K562 (cell line): ENCODE data around the gene MEX3A. TPM values are rescaled to one million over a fixed set of nuclear protein-coding genes. Genes with fewer than 3 reads are reported as not detected.
A peak's percentile ranks its signal among the peaks of the same experiment; 100 is the strongest.

Experiments used
- ATAC-seq: fragments of 200-7000 bp; cut with Tn5 transposase; 3 replicates; pipeline ENCODE4 v1.9.1; 2020; ENCODE audit warnings: moderate library complexity
- BruUV-seq: library from RNA; stranded (reverse); fragments of 400-500 nt; replicated peaks from 2 replicates; lab custom pipeline; 2021; lab: Mats Ljungman, UMichigan
- CTCF ChIA-PET: fragments of 300-600 bp; formaldehyde crosslinking; extraction: SDS; loops from one replicate; lab custom pipeline; 2021; ENCODE audit warnings: low intra/inter-chr PET ratio; lab: Yijun Ruan, JAX
- POLR2A ChIA-PET: fragments of 300-600, 350-650 bp; sonication (Branson Sonifier 250); formaldehyde crosslinking; extraction: SDS; loops from one replicate; lab custom pipeline; 2021; ENCODE audit warnings: antibody characterized with exemption, inconsistent platforms; lab: Yijun Ruan, JAX
- DNase-seq, 4 experiments: peaks; one replicate each; pipeline versions ENCODE4 v3.0.0 to v3.0.0-alpha.2; 2011 to 2018; ENCODE audit warnings: low spot score in 3 of 4, mixed read lengths in 3 of 4; ENCODE audit errors: extremely low read depth in 1 of 4
- FAIRE-seq: peaks from 2 replicates; lab custom pipeline; 2011; peaks lifted over from hg19 to GRCh38; lab: Jason Lieb, UNC
- H2AFZ ChIP-seq: 2 replicates; pipeline ENCODE4 v1.6.0; 2011; ENCODE audit warnings: low read depth, low read length, control low read depth, inconsistent platforms
- H3K27ac ChIP-seq: fragments of 200-600 bp; 3 replicates; pipeline ENCODE4 v1.8.0; 2011; ENCODE audit warnings: low read depth, mild to moderate bottlenecking, control low read depth, inconsistent platforms, low read length, moderate library complexity, mixed read lengths; ENCODE audit errors: extremely low read depth
- H3K27me3 ChIP-seq, 2 experiments: fragments of 300-600 bp in 1 of 2; 2 replicates in 1 of 2; 3 replicates in 1 of 2; pipeline versions ENCODE4 v1.6.0 to v1.8.0; 2011; ENCODE audit warnings: inconsistent platforms in 2 of 2, low read length in 2 of 2, mild to moderate bottlenecking in 1 of 2, mixed read lengths in 1 of 2, moderate library complexity in 1 of 2; ENCODE audit not compliant: control insufficient read depth in 2 of 2, insufficient read depth in 2 of 2
- H3K36me3 ChIP-seq: fragments of 300-600 bp; 3 replicates; pipeline ENCODE4 v1.8.0; 2011; ENCODE audit warnings: mild to moderate bottlenecking, low read length, inconsistent platforms; ENCODE audit not compliant: control insufficient read depth, insufficient read depth
- H3K4me1 ChIP-seq, 2 experiments: fragments of 200-600 bp in 1 of 2; replicated peaks in 1 of 2; 2 replicates in 1 of 2; 3 replicates in 1 of 2; pipeline versions ENCODE4 v1.5.1 to v1.8.0; 2011; ENCODE audit warnings: inconsistent platforms in 2 of 2, low read length in 2 of 2, mild to moderate bottlenecking in 1 of 2, mixed read lengths in 1 of 2, moderate library complexity in 1 of 2; ENCODE audit not compliant: control insufficient read depth in 2 of 2, insufficient read depth in 2 of 2
- H3K4me2 ChIP-seq: 2 replicates; pipeline ENCODE4 v1.6.1; 2011; ENCODE audit warnings: low read length, control low read depth, inconsistent platforms, mixed read lengths; ENCODE audit not compliant: insufficient read depth
- H3K4me3 ChIP-seq: fragments of 200-600 bp; sonication (generic), shearing (Covaris generic); 2 replicates; pipeline ENCODE4 v1.5.1; 2016; ENCODE audit warnings: control low read depth, inconsistent platforms
- H3K79me2 ChIP-seq: fragments of 200-600 bp; 3 replicates; pipeline ENCODE4 v1.8.0; 2011; ENCODE audit warnings: low read length, inconsistent platforms; ENCODE audit not compliant: control insufficient read depth, insufficient read depth
- H3K9ac ChIP-seq, 2 experiments: 2 replicates each; pipeline versions ENCODE4 v1.6.0 to v1.6.1; 2011; ENCODE audit warnings: low read depth in 2 of 2, low read length in 2 of 2, control low read depth in 1 of 2, inconsistent platforms in 1 of 2, mild to moderate bottlenecking in 1 of 2, mixed read lengths in 1 of 2; ENCODE audit not compliant: insufficient read depth in 1 of 2
- H3K9me1 ChIP-seq: one replicate; pipeline ENCODE4 v1.6.0; 2011; ENCODE audit warnings: inconsistent platforms, mild to moderate bottlenecking, low read length, moderate library complexity; ENCODE audit not compliant: control insufficient read depth, insufficient read depth
- H3K9me3 ChIP-seq: replicated peaks from 2 replicates; pipeline ENCODE4 v1.5.1; 2011; ENCODE audit warnings: low read depth, low read length, inconsistent platforms; ENCODE audit not compliant: control insufficient read depth, insufficient read depth
- H4K20me1 ChIP-seq: replicated peaks from 2 replicates; pipeline ENCODE4 v1.6.1; 2011; ENCODE audit warnings: low read length, inconsistent platforms, mixed read lengths; ENCODE audit not compliant: control insufficient read depth, insufficient read depth
- ATF7 ChIP-seq: fragments of 450-650 bp; IDR thresholded peaks from 2 replicates; pipeline ENCODE4 v1.7.1; 2014; ENCODE audit warnings: mild to moderate bottlenecking, moderate library complexity
- BHLHE40 ChIP-seq: IDR thresholded peaks from 2 replicates; pipeline ENCODE4 v1.6.1; 2011; ENCODE audit warnings: low read length, improper control_type of control experiment
- EP300 ChIP-seq: IDR thresholded peaks from 2 replicates; pipeline ENCODE4 v1.6.1; 2012; ENCODE audit warnings: low read length, improper control_type of control experiment
- MAFF ChIP-seq: IDR thresholded peaks from 2 replicates; pipeline ENCODE4 v1.6.1; 2012; ENCODE audit warnings: low read length, improper control_type of control experiment
- MTA1 ChIP-seq: fragments of 450-650 bp; IDR thresholded peaks from 2 replicates; pipeline ENCODE4 v1.6.1; 2017; ENCODE audit warnings: borderline replicate concordance
- MTA3 ChIP-seq: fragments of 450-650 bp; formaldehyde crosslinking; IDR thresholded peaks from 2 replicates; pipeline ENCODE4 v1.6.1; 2017; ENCODE audit warnings: mild to moderate bottlenecking, borderline replicate concordance
- NCOR1 ChIP-seq: fragments of 450-650 bp; IDR thresholded peaks from 2 replicates; pipeline ENCODE4 v1.6.1; 2016; ENCODE audit warnings: mild to moderate bottlenecking, moderate library complexity
- NFE2L1 ChIP-seq: fragments of 450-650 bp; IDR thresholded peaks from 2 replicates; pipeline ENCODE4 v1.6.1; 2016; ENCODE audit warnings: missing genetic modification characterization, low read depth, mild to moderate bottlenecking, missing compliant biosample characterization, moderate library complexity, borderline replicate concordance
- RBFOX2 ChIP-seq: fragments of 200-400 bp; formaldehyde crosslinking; IDR thresholded peaks from 2 replicates; pipeline ENCODE4 v1.6.1; 2017; ENCODE audit warnings: low read depth, mild to moderate bottlenecking, low read length, moderate library complexity
- RBM25 ChIP-seq: fragments of 200-400 bp; formaldehyde crosslinking; IDR thresholded peaks from 2 replicates; pipeline ENCODE4 v1.6.1; 2018; ENCODE audit warnings: low read length, low read depth, moderate library complexity; ENCODE audit not compliant: severe bottlenecking
- SUPT5H ChIP-seq: fragments of 450-650 bp; IDR thresholded peaks from 2 replicates; pipeline ENCODE4 v1.6.1; 2016
- ZNF785 ChIP-seq: fragments of 250-450 bp; sonication (Bioruptor Pico); IDR thresholded peaks from 2 replicates; pipeline ENCODE4 v1.4.0; 2020; ENCODE audit warnings: mild to moderate bottlenecking
- WGBS: fragments of 100-300 bp; shearing (Covaris generic); methylation state at CpG from one replicate; pipeline ENCODE4 v1.1.6; 2016; ENCODE audit warnings: low coverage, mixed read lengths; ENCODE audit not compliant: insufficient coverage; ENCODE audit errors: missing lambda C conversion rate; 5-methylcytosine and 5-hydroxymethylcytosine counted together
- in situ Hi-C: fragments of 300-500 bp; cut with MboI; formaldehyde crosslinking; loops from 4 replicates; pipeline ENCODE4 v1.15.0; 2018; ENCODE audit warnings: inconsistent platforms, mixed read lengths
- intact Hi-C: fragments of 100-400 bp; cut with micrococcal nuclease; formaldehyde crosslinking; loops from 2 replicates; pipeline ENCODE4 v1.14.2; 2022
- polyA plus RNA-seq, 8 experiments: library from polyadenylated mRNA; depleted of rRNA in 4 of 8; stranded (reverse) in 5 of 8; unstranded in 3 of 8; fragments of >200 nt; fragmentation: Nextera tagmentation in 2 of 8; fragmentation: Illumina TruSeq in 1 of 8; extraction: Ambion mirVana in 2 of 8; extraction: Trizol in 1 of 8; gene quantifications; 2 replicates each; pipeline versions ENCODE4 v1.2.1 to v1.2.3, GENCODE V29; 2011 to 2014; ENCODE audit warnings: inconsistent platforms in 1 of 8, missing spikeins in 1 of 8
- total RNA-seq, 7 experiments: library from RNA; depleted of rRNA in 6 of 7; stranded (reverse); fragments of >200 nt in 6 of 7; fragmentation: Illumina TruSeq in 2 of 7; extraction: Trizol in 2 of 7; gene quantifications; 2 replicates each; pipeline versions ENCODE4 v1.2.1 to v1.2.3, GENCODE V29; 2011 to 2021; ENCODE audit warnings: low replicate concordance in 1 of 7
- TF ChIP-seq, protein P1 (sequence below): fragments of 450-650 bp; IDR thresholded peaks from 2 replicates; pipeline ENCODE4 v1.6.1; 2016; ENCODE audit warnings: antibody characterized with exemption
- TF ChIP-seq, protein P2 (sequence below): sonication (generic); formaldehyde crosslinking; IDR thresholded peaks from 2 replicates; pipeline ENCODE4 v1.8.0; 2022; ENCODE audit warnings: mild to moderate bottlenecking, missing genetic modification reagents, borderline replicate concordance
- TF ChIP-seq, protein P3 (sequence below): sonication (generic); IDR thresholded peaks from 2 replicates; pipeline ENCODE4 v1.6.1; 2016

Gene MEX3A
- total and polyA plus RNA-seq, 9 of the 15 experiments (the other 6 are each of a cell fraction or from before 2014, with no cell fraction given): 0.36 to 13.7 (median 5.2) TPM

DNA sequence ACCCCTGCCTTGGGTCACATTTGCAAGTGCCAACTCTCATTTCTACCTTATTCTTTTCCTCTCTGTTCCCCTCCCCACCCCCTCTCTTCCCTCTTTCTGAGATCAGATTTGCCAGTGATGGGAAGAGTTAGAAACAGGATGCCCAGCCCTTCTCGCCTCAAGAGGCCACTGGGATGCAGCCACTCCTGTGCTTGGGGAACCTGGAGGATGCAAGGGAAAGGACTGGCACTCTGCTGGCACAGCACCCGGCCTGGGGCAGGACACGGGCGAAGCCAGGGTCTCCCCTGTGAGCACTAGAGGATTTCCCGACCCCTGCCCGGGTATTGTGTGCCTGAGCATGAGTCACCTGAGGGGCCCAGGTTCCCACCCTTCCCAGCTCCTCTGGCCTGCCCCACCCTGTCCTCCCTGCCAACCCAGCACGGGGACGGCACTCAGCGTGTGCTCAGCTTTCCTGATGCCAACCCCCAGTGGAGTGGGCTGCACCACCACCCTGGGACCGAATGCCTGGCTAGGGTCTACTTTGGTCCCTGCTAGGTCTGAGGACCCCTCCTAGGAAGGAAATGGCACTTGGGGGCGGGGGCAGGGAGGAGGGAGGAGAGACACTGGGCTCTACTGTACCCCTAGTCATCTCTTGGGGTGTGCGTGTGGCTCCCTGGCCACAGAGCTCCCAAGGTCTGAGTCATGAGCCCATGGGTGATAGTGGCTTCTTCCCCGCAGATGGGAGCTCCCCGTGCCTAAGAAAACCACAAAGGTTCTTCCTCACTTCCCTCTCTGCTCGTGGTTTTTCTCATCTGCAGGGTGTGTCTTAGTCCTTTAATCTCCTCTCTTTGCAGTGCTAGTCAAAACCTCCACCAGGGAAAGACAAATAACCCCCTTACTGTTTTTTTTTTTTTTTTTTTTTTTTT is 44.6 kb upstream of the MEX3A start:
- Histone ChIP-seq H3K27ac (peak overlapping the region; percentile 82), H3K79me2 (peaks cover 89% of the 10 kb centered on the region), H3K4me3 (peak overlapping the region; percentile 26; the same call in 1 of the 2 replicates), H3K9me1 (peaks cover 10% of the 10 kb centered on the region), H3K4me1 (peaks cover 75 to 80% of the 10 kb centered on the region in 2 experiments), H3K9me3 (no peaks in the 10 kb centered on the region), H4K20me1 (peaks cover 42% of the 10 kb centered on the region), H3K4me2 (peak overlapping the region; percentile 83), H2AFZ (no peak overlapping the region), H3K36me3 (peaks cover 51% of the 10 kb centered on the region; the same call in 2 of the 3 replicates), H3K27me3 (no peaks in the 10 kb centered on the region), H3K9ac (peak overlapping the region; percentile 60 to 85; a peak in 3 of 4 replicates)
- CTCF ChIA-PET: no interaction called here
- FAIRE-seq (peak; percentile 84), DNase-seq (peak in 2 of 4 experiments; percentile 57 to 88), ATAC-seq (peak; percentile 9)
- intact Hi-C loops: loop anchor here (10.0 kb wide), 1 partner anchor 192 kb away; the partner anchor contains the start of gene KHDC4
- in situ Hi-C loops: no loop called here
- no TSS peak for BruUV-seq
- 26% methylated on average over 15 of the region's 15 CpGs for WGBS
- POLR2A ChIA-PET: interaction anchor here (0.7 to 6.5 kb wide), 8 partner anchors 7 to 158 kb away, joined by 3 to 76 read pairs (median 4); partner anchors contain the start of genes LMNA and SMG5
- peak; percentile 76; the same call in 1 of the 2 replicates for TF ChIP-seq MTA1
- TF ChIP-seq, protein P1, sequence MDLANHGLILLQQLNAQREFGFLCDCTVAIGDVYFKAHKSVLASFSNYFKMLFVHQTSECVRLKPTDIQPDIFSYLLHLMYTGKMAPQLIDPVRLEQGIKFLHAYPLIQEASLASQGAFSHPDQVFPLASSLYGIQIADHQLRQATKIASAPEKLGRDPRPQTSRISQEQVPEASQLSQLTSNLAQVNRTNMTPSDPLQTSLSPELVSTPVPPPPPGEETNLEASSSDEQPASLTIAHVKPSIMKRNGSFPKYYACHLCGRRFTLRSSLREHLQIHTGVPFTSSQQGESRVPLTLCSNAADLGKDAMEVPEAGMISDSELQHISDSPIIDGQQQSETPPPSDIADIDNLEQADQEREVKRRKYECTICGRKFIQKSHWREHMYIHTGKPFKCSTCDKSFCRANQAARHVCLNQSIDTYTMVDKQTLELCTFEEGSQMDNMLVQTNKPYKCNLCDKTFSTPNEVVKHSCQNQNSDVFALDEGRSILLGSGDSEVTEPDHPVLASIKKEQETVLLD: peak; percentile 62; the same call in 1 of the 2 replicates
- no peak for TF ChIP-seq NCOR1
- 0 out of 2 replicates have a peak, but pooled peaks have one; percentile 43 for TF ChIP-seq MTA3
- TF ChIP-seq, protein P2, sequence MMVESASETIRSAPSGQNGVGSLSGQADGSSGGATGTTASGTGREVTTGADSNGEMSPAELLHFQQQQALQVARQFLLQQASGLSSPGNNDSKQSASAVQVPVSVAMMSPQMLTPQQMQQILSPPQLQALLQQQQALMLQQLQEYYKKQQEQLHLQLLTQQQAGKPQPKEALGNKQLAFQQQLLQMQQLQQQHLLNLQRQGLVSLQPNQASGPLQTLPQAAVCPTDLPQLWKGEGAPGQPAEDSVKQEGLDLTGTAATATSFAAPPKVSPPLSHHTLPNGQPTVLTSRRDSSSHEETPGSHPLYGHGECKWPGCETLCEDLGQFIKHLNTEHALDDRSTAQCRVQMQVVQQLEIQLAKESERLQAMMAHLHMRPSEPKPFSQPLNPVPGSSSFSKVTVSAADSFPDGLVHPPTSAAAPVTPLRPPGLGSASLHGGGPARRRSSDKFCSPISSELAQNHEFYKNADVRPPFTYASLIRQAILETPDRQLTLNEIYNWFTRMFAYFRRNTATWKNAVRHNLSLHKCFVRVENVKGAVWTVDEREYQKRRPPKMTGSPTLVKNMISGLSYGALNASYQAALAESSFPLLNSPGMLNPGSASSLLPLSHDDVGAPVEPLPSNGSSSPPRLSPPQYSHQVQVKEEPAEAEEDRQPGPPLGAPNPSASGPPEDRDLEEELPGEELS (CRISPR knock-in tag): 0 out of 2 replicates have a peak, but pooled peaks have one; percentile 79
- peak; percentile 27; the same call in 1 of the 2 replicates for TF ChIP-seq EP300
- peak; percentile 95 for TF ChIP-seq BHLHE40
- TF ChIP-seq, protein P3, sequence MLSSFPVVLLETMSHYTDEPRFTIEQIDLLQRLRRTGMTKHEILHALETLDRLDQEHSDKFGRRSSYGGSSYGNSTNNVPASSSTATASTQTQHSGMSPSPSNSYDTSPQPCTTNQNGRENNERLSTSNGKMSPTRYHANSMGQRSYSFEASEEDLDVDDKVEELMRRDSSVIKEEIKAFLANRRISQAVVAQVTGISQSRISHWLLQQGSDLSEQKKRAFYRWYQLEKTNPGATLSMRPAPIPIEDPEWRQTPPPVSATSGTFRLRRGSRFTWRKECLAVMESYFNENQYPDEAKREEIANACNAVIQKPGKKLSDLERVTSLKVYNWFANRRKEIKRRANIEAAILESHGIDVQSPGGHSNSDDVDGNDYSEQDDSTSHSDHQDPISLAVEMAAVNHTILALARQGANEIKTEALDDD: peak; percentile 83
- no peak for TF ChIP-seq SUPT5H
- no peak for TF ChIP-seq NFE2L1 (tag)
- peak; percentile 33; the same call in 1 of the 2 replicates for TF ChIP-seq ATF7
- TF ChIP-seq ZNF785 (CRISPR knock-in tag): no peak
- peak; percentile 24; the same call in 1 of the 2 replicates for TF ChIP-seq MAFF
- peak; percentile 56 for TF ChIP-seq RBFOX2
- no peak for TF ChIP-seq RBM25
